ENCODE measurements around the gene KLK8.
A peak's percentile ranks its signal among the peaks of the same experiment; 100 is the strongest.
"Not testable (repeated sequence)": the region's sequence is repeated elsewhere in the genome, so short reads cannot be mapped to it uniquely, and the experiment has no call there.

KLK8 gene

DNA sequence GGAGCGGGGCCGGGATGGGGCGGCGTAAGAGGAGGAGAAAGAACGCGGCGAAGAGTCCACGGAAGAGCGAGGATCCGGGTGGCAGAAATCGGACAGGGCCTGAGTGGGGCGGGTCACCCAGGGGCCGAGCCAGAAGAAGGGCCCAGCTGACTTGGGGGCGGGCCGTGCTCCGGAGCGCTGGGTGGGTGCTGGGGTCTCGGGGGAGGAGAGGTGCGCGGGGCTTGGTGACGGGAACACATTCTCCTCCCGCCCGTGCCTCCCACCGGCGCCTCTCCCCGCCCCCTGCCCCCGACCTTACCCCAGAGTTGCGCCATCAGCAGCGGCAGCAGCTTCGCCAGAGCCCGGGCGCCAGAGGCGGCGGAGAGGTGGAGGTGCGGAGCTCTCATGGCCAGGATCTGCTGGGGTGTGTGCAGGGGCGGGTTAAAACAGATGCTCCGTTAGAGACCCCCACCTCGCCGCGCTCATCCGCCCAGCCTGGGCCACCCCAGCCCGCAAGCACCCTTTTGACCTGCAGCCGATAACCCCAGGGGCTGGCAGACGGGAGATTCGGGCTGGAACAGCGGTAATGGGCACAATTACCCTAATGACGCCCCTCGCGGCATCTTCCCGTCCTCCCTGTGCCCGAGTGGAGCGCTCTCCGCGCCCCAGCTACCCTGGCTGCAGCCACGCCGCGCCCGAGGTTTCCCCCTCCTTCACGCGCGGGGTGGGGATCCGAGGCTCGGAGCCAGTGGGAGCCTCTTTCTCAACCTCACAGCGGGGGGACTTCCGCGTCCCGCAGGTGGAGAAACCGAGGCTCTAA lies 17.5 kb upstream of the KLK8 start:
- peak in 1 of 56 donors; percentile 27 for DNase-seq

- peak in 46 of 56 donors; percentile 5 to 84 (median 38) for DNase-seq
Observed at GRCh38 chr19:51016798-51017683, 15.6 kb upstream of the KLK8 start.

DNA sequence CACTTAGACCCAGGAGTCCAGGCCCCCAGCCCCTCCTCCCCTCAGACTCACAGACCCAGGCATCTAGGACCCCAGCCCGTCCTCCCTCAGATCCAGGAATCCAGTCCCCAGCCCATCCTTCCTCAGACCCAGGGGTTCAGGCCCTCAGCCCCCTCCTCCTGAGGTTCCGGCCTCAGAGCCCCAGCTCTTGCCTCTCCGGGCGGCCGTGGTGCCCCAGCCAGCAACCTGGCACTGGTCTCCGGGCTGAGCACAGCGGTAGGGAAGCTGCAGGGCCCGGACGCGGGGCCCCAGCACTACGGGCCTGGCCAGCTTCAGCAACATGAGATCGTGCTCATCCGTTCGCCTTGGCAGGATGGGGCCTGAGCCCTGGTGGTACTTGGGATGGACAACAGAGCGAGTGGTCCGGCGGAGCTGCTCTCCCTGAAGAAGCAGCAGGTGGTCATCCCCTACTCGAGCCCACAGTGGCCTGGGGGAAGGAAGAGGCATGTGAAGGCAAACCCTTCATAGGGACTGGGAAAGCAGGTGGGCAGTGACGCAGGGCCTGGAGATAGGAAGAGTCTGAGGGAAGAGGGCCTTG lies 14.4 kb upstream of the KLK8 start:
- no peak for DNase-seq

GRCh38 chr19:51014242-51014641 lies 12.8 kb upstream of the KLK8 start:
- no peak for DNase-seq

DNA sequence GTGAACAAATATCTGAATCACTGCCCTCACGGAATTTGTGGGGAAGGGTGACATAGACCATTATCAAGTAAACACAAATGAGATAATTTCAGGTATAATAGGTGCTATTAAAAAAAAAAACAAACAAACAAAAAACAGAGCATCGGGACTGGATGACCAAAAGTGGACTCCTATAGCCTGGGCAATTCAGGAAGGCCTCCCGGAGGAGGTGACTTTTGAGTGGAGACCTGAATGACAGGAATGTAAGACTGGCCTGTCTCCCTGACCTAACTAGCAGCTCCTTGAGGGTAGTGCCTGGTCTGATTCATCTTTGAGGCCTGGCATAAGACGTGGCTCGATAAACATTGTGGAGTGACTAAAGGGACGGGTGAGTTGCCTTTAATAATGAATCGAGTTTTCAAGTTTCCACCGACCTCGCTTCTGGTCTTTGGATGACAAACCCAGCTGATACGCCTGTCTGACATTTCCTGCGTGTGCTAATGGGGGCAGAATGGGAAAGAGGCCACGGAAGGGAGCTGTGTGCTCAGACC lies 11.3 kb upstream of the KLK8 start:
- DNase-seq: no peak

DNA sequence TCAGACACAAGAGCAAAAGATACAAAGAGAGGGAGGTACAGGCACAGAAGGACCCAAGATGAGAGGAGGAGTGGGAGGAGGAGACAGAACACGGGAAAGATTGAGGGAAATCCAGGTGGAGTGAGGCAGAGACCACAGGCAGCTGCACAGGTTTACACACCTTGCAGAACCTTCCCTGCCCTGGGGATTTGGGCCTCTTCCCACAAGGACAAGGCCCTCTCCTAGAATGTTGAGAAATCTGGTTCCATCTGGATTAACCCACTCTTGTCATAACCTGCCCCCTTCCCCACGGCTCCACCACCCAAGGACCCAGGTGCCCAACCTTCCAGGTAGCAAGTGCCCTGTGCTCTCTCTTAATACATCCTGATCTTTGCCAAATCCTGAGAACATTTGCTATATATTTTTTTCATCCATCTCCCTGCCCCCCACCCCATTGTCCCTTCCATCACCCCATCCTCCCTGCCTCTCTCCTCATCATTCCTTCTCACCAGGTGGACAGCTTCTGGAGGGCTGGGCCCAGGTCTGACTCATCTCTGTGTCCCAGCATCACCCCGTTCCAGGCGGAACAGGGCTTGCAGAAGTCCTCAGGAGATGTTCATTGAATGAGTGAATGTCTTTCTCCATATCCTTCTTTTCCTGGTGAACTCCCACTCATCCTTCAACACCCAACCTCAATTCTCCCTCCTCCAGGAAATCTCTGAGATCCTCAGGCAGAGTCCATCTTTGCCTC lies 8.8 kb upstream of the KLK8 start:
- DNase-seq: no peak

- no peak for DNase-seq
Observed at GRCh38 chr19:51009061-51009891, 7.9 kb upstream of the KLK8 start.

DNA sequence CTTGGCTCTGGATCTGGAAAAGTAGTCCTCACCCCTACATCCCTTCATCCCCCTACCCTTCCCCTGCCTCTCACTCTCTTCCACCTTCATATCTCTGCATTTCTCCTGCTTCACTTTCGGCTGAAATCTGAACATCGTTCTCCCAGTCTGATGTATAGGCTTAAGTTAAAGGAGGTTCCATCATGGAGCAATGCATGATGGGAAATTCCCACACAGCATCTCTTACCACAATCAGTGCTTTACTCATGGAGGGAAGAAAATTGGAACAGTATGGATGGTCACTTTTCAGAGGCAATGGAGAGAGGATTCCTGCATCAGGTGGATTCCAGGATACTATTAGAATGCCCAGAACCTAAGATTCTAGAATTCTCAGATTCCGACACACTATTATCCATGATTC lies 6.1 kb upstream of the KLK8 start:
- no peak for DNase-seq

DNA sequence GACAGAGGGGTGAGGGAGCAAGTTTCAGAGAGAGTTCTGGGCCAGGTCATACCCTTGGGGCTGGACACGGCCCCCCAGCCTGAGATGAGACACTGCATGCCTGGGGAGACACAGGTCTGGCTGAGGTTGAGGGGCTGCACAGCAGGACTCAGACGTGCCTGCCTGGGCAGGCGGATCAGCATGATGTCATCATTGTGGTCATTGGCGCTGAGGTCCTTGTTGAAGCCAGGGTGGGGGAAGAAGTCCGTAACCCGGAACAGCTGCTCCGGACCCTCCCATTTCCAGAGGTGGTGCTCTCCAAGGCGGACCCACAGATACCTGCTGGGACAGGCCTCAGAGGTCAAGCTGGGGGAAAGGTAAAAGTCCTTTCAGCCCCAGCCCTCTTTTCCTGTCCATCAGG lies 5.0 kb upstream of the KLK8 start:
- DNase-seq: no peak

- DNase-seq: no peak
Observed at GRCh38 chr19:51005248-51005647, 3.8 kb upstream of the KLK8 start.

DNA sequence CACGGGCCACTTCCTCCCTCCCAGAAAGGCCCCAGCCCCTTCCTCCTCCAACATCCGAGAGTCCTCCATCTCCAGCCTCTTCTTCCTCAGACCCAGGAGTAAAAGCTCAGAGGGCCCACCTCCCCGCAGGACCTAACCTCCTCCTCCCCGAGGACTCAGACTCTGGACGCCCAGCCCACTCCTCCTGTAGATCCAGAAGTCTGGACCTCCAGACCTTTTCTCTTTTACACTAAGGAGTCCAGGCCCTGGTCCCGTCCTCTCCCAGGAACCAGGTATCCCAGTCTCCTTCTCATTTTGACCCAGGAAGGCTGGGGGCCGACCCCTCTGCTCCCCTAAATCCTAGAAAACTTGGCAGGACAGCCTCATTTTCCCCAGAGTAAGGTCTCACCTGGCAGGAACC lies 1.9 kb upstream of the KLK8 start:
- no peak for DNase-seq

- DNase-seq: peak in 3 of 56 donors; percentile 32 to 54 (median 36)
Observed at GRCh38 chr19:51002542-51003311, 1.3 kb upstream of the KLK8 start.

DNA sequence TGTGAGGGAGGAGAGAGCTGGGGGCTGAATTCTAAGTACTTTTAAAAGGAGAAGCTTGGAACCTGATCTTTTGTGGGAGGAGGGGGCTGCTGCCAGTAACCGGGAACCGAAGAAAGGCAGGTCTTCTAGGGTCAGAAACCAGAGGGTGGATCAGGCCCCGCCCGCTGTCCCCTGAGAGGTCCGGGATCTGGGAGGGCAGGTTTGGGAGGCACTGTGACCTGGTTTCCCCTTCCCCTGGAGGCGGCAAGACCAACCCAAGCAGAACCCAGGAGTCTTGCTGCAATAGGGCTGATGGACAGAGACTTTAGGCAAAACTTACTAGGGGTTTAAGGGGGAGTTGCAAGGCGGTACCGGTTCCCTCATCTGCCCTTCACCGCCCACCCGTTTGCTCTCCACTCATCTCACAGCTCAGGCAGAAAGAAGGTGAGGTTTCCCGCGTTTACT lies 707 bp upstream of the KLK8 start:
- no peak for DNase-seq

GRCh38 chr19:51000981-51001380 lies 423 bp downstream of the KLK8 start:
- no peak for DNase-seq

DNA sequence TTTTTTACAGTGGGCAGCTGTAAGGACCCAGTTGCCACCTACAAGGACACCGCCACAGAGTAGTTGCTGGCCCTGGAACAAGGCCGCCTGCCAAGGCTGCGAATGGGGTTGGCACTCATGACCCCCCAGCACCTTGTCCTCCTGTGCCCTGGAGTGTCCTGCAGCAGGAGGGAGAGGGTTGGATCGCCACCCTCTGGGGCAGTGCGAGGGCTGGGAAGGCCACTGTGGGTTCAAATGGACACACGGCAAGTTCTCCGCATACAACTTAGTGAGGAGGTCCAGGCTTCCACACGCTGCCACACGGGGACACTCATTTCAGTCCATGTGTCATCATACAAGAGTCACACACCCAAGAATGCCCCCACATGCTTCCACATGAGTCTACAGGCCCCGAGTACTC lies 978 bp downstream of the KLK8 start:
- no peak for DNase-seq

- DNase-seq: no peak
Observed at GRCh38 chr19:50998686-50999085, 2.7 kb downstream of the KLK8 start.

DNA sequence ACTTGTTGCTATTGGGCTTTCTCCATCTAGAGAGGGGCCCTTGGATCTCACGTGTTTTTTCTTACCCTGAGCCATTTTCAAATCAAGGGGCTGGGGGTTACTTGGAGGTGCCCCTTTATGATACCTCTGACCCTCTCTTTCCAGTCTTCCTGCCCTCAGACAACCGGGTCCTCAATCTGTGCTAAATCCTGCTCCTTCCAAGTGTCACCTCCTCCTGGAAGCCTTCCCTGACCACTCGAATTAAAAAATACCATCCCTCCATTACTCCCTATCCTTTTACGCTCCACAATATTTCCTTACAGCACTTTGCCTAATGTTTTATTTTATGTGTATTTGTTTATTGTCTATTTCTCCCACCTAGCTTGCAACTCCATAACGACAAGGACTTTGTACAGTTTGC lies 3.3 kb downstream of the KLK8 start:
- DNase-seq: no peak

DNA sequence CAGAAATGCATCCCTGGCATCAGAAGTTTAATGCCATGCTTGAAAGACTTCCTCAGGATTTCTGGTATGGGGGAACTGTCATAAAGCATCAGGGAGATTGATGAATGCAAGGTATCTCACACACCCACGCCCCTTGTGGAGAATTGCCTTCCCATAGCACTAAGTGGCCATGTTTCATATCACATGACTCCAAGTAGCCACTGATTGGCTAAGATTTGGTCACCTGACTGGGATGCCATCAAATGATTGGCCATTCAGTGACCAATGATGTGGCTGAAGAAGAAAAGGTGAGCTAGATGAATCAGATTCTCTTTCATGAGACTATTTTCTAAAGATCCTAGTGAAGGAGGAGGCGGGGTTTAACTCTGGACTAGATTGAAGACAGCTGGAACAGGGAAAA lies 7.3 kb downstream of the KLK8 start:
- no peak for DNase-seq

- DNase-seq: no peak
Observed at GRCh38 chr19:50992666-50993035, 8.8 kb downstream of the KLK8 start.

DNA sequence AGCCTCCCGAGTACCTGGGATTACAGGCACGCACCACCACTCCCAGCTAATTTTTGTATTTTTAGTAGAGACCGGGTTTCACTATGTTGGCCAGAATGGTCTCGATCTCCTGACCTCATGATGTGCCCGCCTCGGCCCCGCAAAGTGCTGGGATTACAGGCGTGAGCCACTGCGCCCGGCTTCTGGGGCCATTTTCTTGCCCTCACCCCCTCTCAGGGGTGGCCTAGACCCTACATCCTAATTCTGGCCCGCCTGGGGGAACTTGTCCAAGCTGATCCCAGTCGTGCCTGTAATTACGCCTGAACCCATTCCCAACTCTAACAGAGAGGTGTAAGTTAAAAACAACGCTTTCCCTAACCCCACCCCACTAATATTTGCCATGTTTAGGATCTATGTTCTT lies 17.0 kb downstream of the KLK8 start:
- DNase-seq: not testable (repeated sequence)
